ENCODE data around the gene OOSP3.

OOSP3 gene

DNA sequence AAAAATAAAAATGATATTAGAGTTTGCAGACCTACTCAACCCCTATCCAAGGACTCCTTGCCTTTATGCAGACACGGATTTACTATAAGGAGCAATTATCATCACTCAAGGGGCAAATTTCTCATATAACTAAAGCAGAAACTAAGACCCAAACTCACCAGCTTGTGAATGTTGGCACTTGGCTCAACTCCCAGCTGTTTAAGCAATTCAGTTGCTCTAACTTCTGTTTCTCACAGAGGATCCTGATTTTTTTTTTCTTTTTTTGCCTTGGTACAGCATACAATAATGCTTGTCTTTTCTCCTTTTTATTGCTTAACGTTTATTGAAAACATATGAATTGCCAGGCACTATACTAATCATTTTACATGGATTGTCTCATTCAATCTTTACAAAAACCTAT lies 23.7 kb upstream of the OOSP3 start:
- H3K9ac ChIP-seq (ENCODE audit: low read length), result no peak overlapping the region
- no peaks in the 10 kb centered on the region for H3K27me3 ChIP-seq (ENCODE audit: control insufficient read depth, insufficient read depth, low read length)
- H3K4me1 ChIP-seq (ENCODE audit: control insufficient read depth, insufficient read depth, low read length), result no peaks in the 10 kb centered on the region
- H3K4me3 ChIP-seq (ENCODE audit: low read length), result no peak overlapping the region
- H3K27ac ChIP-seq (ENCODE audit: low read depth, low read length), result no peak overlapping the region
- no peaks in the 10 kb centered on the region for H3K36me3 ChIP-seq (ENCODE audit: control insufficient read depth, insufficient read depth, low read length)

DNA sequence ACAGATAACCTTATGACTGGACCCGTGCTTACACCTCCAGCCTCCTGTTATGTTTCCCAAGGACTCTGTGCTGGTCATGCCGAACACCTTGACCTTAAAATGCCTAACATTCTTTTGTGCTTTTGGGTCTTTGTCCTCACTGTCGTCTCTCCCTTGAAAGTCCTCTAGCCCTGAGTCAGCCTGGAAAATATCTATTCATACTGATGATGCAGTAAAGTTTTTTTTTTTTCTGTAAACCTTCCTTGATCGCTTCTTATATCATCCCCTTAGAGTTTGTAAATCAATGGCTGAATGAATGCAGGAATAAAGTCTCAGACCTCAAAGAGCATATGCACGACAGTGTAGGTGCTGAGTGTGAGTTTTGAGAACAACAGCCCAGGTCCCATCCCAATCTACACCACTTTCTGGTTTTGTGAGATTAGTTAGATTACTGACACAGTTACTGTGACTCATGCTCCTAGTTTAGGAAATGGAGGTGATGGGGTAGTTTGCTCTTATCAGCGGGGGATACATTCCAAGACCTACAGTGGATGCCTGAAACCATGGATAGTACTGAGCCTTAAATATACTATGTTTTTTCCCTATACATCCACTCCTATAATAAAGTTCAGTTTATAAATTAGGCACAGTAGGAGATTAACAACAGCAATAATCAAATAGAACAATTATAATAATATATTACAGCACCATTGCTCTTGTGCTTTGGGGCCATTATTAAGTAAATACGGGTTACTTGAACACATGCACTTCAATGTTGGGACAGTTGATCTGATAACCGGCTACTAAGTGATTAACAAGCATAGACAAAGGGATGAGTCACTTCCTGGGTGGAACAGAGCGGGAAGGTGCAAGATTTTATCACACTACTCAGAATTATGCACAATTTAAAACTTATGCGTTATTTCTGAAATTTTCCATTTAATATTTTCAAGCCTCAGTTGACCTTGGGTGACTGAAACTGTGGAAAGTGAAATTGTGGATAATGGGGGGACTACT lies 20.8 kb upstream of the OOSP3 start:
- Histone ChIP-seq H3K27ac (ENCODE audit: low read depth, low read length) (no peak overlapping the region), H3K4me1 (ENCODE audit: control insufficient read depth, insufficient read depth, low read length) (no peaks in the 10 kb centered on the region), H3K27me3 (ENCODE audit: control insufficient read depth, insufficient read depth, low read length) (no peaks in the 10 kb centered on the region), H3K36me3 (ENCODE audit: control insufficient read depth, insufficient read depth, low read length) (no peaks in the 10 kb centered on the region), H3K9ac (ENCODE audit: low read length) (no peak overlapping the region), H3K4me3 (ENCODE audit: low read length) (no peak overlapping the region)

DNA sequence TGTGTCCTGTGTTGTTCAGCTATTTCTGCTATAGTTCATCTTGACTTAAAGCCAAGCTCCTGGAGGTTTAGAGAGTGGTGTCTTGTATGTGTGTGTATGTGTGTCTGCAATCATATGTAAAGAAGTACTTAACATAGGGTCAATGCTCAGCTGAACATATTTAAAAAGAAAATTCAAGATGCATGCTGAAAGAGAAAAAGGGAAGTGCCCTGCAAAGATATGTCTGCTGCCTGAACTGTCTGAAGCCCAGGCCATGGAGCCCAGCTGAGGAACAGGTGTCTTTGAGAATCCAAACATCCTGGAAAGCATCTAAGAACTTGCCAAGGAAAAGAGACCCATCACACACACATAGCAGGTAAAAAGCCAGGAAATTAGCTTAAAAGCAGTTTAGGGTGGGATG lies 18.9 kb upstream of the OOSP3 start:
- Histone ChIP-seq H3K27me3 (ENCODE audit: control insufficient read depth, insufficient read depth, low read length) (no peaks in the 10 kb centered on the region), H3K36me3 (ENCODE audit: control insufficient read depth, insufficient read depth, low read length) (no peaks in the 10 kb centered on the region), H3K9ac (ENCODE audit: low read length) (no peak overlapping the region), H3K4me1 (ENCODE audit: control insufficient read depth, insufficient read depth, low read length) (no peaks in the 10 kb centered on the region), H3K27ac (ENCODE audit: low read depth, low read length) (no peak overlapping the region), H3K4me3 (ENCODE audit: low read length) (no peak overlapping the region)

DNA sequence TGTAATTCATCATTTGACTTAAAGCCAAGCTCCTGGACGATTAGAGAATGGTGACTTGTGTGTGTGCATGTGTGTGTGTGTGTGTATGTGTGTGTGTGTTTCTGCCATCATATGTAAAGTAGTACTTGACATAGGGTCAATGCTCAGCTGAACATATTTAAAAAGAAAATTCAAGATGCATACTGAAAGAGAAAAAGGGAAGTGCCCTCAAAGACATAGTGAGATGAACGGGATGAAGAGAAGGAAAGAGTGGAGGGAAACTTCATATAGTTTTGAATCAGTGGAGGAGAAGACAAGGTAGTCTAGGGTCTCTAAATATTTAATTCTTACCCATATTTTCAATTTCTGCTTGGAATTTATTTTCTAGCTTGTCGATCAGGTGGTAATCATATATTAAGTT lies 16.3 kb upstream of the OOSP3 start:
- Histone ChIP-seq H3K4me3 (ENCODE audit: low read length) (no peak overlapping the region), H3K36me3 (ENCODE audit: control insufficient read depth, insufficient read depth, low read length) (no peaks in the 10 kb centered on the region), H3K27me3 (ENCODE audit: control insufficient read depth, insufficient read depth, low read length) (no peaks in the 10 kb centered on the region), H3K4me1 (ENCODE audit: control insufficient read depth, insufficient read depth, low read length) (no peaks in the 10 kb centered on the region), H3K9ac (ENCODE audit: low read length) (no peak overlapping the region), H3K27ac (ENCODE audit: low read depth, low read length) (no peak overlapping the region)

DNA sequence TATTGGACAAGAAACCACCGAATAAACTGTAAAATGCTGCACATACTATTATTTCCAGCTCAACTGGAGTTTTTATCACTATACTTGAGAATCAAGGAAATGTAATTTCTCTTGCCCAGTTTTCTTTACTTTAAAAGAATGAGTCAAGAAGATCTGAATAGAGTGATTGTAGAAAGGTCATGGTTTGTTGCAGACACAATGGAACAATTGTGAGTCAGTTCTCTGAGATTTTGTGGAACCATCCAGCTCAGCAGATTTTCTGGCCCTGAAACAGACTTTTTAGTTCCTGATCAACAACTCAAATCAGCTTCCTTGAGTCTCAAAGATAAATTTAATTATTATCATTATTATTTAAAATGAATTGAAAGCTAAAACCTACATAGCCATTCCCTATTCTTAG lies 13.6 kb upstream of the OOSP3 start:
- no peak overlapping the region for H3K9ac ChIP-seq (ENCODE audit: low read length)
- no peak overlapping the region for H3K4me3 ChIP-seq (ENCODE audit: low read length)
- no peaks in the 10 kb centered on the region for H3K27me3 ChIP-seq (ENCODE audit: control insufficient read depth, insufficient read depth, low read length)
- H3K4me1 ChIP-seq (ENCODE audit: control insufficient read depth, insufficient read depth, low read length), result no peaks in the 10 kb centered on the region
- H3K27ac ChIP-seq (ENCODE audit: low read depth, low read length), result no peak overlapping the region
- H3K36me3 ChIP-seq (ENCODE audit: control insufficient read depth, insufficient read depth, low read length), result no peaks in the 10 kb centered on the region

DNA sequence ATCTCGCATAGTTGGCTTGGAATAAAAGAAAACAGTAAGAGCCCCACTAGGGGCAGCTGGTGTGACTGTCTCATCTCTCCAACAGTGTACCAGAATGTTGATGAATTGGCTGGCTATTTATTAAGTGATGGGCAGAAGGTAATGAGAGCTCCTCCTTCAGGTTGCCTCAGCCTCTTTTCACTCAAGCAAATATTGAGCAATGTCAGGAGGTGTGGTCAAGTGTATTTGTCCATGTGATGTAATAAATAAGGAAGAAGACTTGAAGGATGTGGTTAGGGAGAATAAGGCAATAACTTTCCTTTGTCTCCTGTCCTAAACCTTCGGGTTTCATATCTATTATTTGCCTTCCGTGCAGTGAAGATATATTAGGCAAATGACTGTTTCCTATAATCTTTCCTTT lies 12.2 kb upstream of the OOSP3 start, which contains the start of gene TCN1:
TCN1 (minus strand) TSS at position 91 of the 400 bp plus-strand sequence; CDS start at position 74, 17 bp downstream.
- H3K27me3 ChIP-seq (ENCODE audit: control insufficient read depth, insufficient read depth, low read length), result no peaks in the 10 kb centered on the region
- no peak within 1 kb of the TSS for H3K27ac ChIP-seq (ENCODE audit: low read depth, low read length)
- H3K4me3 ChIP-seq (ENCODE audit: low read length), result no peak within 1 kb of the TSS
- H3K4me1 ChIP-seq (ENCODE audit: control insufficient read depth, insufficient read depth, low read length), result no peaks in the 10 kb centered on the region
- H3K9ac ChIP-seq (ENCODE audit: low read length), result no peak within 1 kb of the TSS
- no peaks in the 10 kb centered on the region for H3K36me3 ChIP-seq (ENCODE audit: control insufficient read depth, insufficient read depth, low read length)

DNA sequence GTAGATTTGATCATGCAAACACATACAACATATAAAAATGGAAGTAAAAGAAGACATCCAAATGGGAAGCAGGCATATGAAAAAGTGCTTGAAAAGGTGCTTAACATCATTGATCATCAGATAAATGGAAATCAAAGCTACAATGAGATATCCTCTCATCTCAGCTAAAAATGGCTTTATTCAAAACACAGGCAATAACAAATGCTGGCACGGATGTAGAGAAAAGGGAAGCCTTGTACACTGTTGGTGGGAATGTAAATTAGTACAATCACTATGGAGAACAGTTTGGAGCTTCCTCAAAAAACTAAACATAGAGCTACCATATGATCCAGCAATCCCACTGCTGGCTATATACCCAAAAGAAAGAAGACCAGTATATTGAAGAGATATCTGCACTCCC lies 11.7 kb upstream of the OOSP3 start:
- Histone ChIP-seq H3K27me3 (ENCODE audit: control insufficient read depth, insufficient read depth, low read length) (no peaks in the 10 kb centered on the region), H3K4me1 (ENCODE audit: control insufficient read depth, insufficient read depth, low read length) (no peaks in the 10 kb centered on the region), H3K27ac (ENCODE audit: low read depth, low read length) (no peak overlapping the region), H3K9ac (ENCODE audit: low read length) (no peak overlapping the region), H3K36me3 (ENCODE audit: control insufficient read depth, insufficient read depth, low read length) (no peaks in the 10 kb centered on the region), H3K4me3 (ENCODE audit: low read length) (no peak overlapping the region)

DNA sequence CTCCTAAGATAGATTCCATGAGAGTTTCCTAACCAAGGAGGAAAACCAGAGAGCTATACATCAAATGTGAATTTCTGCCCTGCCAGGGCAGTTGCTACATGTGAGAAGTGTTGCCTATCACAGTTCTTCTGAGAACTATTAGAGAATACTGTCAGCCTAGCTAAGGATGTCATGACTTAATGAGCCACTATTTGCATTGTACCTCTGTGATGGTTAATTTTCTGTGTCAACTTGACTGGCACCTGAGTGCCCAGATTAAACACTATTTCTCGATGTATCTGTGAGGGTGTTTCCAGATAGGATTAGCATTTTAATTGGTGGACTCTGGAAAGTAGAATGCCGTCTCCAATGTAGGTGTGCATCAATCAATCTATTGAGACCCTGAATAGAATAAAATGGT lies 10.6 kb upstream of the OOSP3 start:
- Histone ChIP-seq H3K27me3 (ENCODE audit: control insufficient read depth, insufficient read depth, low read length) (no peaks in the 10 kb centered on the region), H3K36me3 (ENCODE audit: control insufficient read depth, insufficient read depth, low read length) (no peaks in the 10 kb centered on the region), H3K27ac (ENCODE audit: low read depth, low read length) (no peak overlapping the region), H3K4me3 (ENCODE audit: low read length) (no peak overlapping the region), H3K9ac (ENCODE audit: low read length) (no peak overlapping the region), H3K4me1 (ENCODE audit: control insufficient read depth, insufficient read depth, low read length) (no peaks in the 10 kb centered on the region)

DNA sequence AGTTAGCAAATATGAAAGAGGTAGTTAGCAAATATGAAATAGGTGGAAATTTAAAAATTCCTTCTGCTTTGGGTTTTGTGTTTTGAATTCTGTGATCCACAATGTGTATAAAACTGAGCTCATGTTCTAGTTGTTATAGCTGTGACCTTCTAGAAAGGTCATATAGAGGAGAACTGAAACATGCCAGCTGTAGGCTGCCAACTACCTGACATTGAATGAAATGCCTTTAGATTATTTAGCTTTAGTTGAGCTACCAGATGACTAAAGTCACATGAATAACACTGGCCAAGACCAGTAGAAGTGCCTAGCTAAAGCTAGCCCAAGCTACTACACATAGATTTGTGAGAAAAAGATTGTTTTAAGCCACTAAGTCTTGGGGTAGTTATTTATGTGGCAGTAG lies 6.5 kb upstream of the OOSP3 start:
- Histone ChIP-seq H3K4me1 (ENCODE audit: control insufficient read depth, insufficient read depth, low read length) (no peaks in the 10 kb centered on the region), H3K36me3 (ENCODE audit: control insufficient read depth, insufficient read depth, low read length) (no peaks in the 10 kb centered on the region), H3K4me3 (ENCODE audit: low read length) (no peak overlapping the region), H3K9ac (ENCODE audit: low read length) (no peak overlapping the region), H3K27me3 (ENCODE audit: control insufficient read depth, insufficient read depth, low read length) (no peaks in the 10 kb centered on the region), H3K27ac (ENCODE audit: low read depth, low read length) (no peak overlapping the region)

DNA sequence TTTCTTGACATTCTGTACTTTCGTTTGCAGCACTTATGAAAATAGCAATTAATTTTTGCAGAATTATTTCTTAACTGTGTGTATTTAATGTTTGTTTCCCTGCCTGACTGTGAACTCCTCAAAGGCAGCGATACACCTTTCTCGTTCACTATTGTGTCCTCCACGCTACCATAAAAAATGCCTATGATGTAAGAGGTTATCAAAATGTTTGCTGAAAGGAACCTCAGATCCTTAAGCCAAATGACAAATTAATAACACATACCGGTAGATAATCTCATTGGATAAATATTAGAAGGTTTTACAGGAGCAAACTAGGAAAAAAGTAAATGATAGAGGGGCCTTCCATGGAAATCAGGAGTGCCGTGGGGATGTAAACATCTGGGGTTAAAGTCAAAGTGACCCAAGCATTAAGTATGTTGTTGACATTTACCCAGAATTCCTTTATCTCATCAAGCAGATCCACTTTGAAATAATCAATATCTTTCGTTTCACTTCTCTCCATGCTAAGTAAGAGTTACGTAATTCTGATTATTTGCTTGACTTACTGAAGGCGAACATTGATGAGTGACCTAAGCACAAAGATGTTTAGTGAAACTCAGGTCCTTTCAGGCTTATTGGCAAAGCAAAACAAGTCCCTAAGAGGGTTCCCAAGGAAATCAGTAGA lies 2.6 kb upstream of the OOSP3 start:
- Histone ChIP-seq H3K27ac (ENCODE audit: low read depth, low read length) (no peak overlapping the region), H3K27me3 (ENCODE audit: control insufficient read depth, insufficient read depth, low read length) (no peaks in the 10 kb centered on the region), H3K9ac (ENCODE audit: low read length) (no peak overlapping the region), H3K4me1 (ENCODE audit: control insufficient read depth, insufficient read depth, low read length) (no peaks in the 10 kb centered on the region), H3K4me3 (ENCODE audit: low read length) (no peak overlapping the region), H3K36me3 (ENCODE audit: control insufficient read depth, insufficient read depth, low read length) (no peaks in the 10 kb centered on the region)

DNA sequence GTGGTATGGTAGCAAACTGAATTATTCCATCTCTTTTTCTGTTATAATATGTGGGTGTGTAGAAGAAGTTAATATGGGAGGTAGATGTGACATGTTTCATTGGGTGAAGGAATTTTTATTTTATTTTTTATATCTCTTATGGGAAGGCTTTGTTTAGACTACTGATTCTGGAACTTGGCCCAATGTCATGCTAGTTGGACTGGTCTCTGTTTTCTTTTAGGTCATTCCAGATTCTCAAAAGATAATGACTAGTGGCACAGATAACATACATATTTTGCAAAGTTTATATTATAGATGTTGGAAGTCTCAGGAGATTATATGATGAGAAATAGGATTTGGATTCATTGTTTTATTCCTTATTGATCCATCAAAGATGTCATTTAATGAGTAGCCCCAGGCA lies 1.3 kb upstream of the OOSP3 start:
- Histone ChIP-seq H3K27me3 (ENCODE audit: control insufficient read depth, insufficient read depth, low read length) (no peaks in the 10 kb centered on the region), H3K9ac (ENCODE audit: low read length) (no peak overlapping the region), H3K36me3 (ENCODE audit: control insufficient read depth, insufficient read depth, low read length) (no peaks in the 10 kb centered on the region), H3K4me3 (ENCODE audit: low read length) (no peak overlapping the region), H3K27ac (ENCODE audit: low read depth, low read length) (no peak overlapping the region), H3K4me1 (ENCODE audit: control insufficient read depth, insufficient read depth, low read length) (no peaks in the 10 kb centered on the region)

DNA sequence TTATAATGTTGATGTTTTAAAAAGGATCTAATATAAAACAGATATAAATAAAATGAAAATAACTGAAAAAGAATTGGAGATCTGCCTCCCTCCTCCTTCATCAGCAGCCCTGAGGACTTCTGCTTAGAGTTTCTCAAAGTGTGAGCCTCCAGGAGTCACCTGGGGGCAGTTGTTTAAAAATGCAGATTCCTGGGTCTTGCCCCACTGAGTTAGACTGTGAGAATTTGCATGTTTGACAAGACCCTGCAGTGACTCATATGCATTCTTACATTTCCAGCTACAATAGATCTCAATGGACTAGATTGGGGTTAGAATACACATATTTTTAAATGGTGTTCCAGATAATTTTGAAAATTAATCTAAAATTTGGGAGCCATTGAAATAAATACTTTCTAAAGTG lies 798 bp upstream of the OOSP3 start:
- H3K36me3 ChIP-seq (ENCODE audit: control insufficient read depth, insufficient read depth, low read length), result no peaks in the 10 kb centered on the region
- no peaks in the 10 kb centered on the region for H3K4me1 ChIP-seq (ENCODE audit: control insufficient read depth, insufficient read depth, low read length)
- no peak overlapping the region for H3K27ac ChIP-seq (ENCODE audit: low read depth, low read length)
- no peak overlapping the region for H3K9ac ChIP-seq (ENCODE audit: low read length)
- H3K4me3 ChIP-seq (ENCODE audit: low read length), result no peak overlapping the region
- no peaks in the 10 kb centered on the region for H3K27me3 ChIP-seq (ENCODE audit: control insufficient read depth, insufficient read depth, low read length)

Data from rectal smooth muscle tissue (tissue), 1 donor.